T-cell (primary cell): Measurements from ENCODE around the gene NENF. TPM values are rescaled to one million over a fixed set of nuclear protein-coding genes. Genes with fewer than 3 reads are reported as not detected.

ENCODE experiments used
- ATAC-seq, 4 experiments: fragments of 200-7000 bp in 3 of 4; fragments of 150-1000 bp in 1 of 4; cut with Tn5 transposase; replicated peaks in 1 of 4; 1 replicate in 3 of 4; 2 replicates in 1 of 4; pipeline ENCODE4 v1.10.0; 2021; ENCODE audit warnings: moderate library complexity in 3 of 4, mild to moderate bottlenecking in 2 of 4, moderate number of reproducible peaks in 1 of 4
- CTCF ChIA-PET, 2 donors: fragments of 300-600 bp; sonication (Branson Sonifier 250); formaldehyde crosslinking; loops; one replicate each; lab custom pipeline; 2022; ENCODE audit warnings: antibody characterized with exemption in 2 of 2; lab: Charles Lee
- POLR2A ChIA-PET, 2 donors: fragments of 300-600 bp; sonication (Branson Sonifier 250); formaldehyde crosslinking; loops; one replicate each; lab custom pipeline; 2022; ENCODE audit warnings: antibody characterized with exemption in 2 of 2; lab: Charles Lee
- DNase-seq, 35 experiments: peaks; one replicate each; pipeline versions ENCODE4 v3.0.0 to v3.0.0-alpha.2; 2013 to 2023
- H3K27ac ChIP-seq: one replicate; pipeline ENCODE4 v1.5.1; 2013; ENCODE audit warnings: low read length
- H3K27me3 ChIP-seq, 2 experiments: replicated peaks in 1 of 2; 1 replicate in 1 of 2; 2 replicates in 1 of 2; pipeline versions ENCODE4 v1.6.1 to v1.7.0; 2013; ENCODE audit warnings: low read length in 1 of 2, mixed read lengths in 1 of 2; ENCODE audit not compliant: control insufficient read depth in 2 of 2, insufficient read depth in 2 of 2; ENCODE audit errors: extremely low read depth in 1 of 2
- H3K36me3 ChIP-seq, 2 donors: 1 replicate in 1 of 2; 2 replicates in 1 of 2; pipeline versions ENCODE4 v1.6.1 to v1.7.0; 2013; ENCODE audit warnings: low read length in 1 of 2; ENCODE audit not compliant: control insufficient read depth in 2 of 2, insufficient read depth in 1 of 2; ENCODE audit errors: extremely low read depth in 1 of 2
- H3K4me1 ChIP-seq, 2 experiments: 1 replicate in 1 of 2; 2 replicates in 1 of 2; pipeline versions ENCODE4 v1.6.1 to v1.7.0; 2013; ENCODE audit warnings: low read length in 2 of 2, mixed read lengths in 1 of 2; ENCODE audit not compliant: insufficient read depth in 2 of 2, control insufficient read depth in 1 of 2; ENCODE audit errors: extremely low read depth in 1 of 2
- H3K4me3 ChIP-seq, 2 donors: 1 replicate in 1 of 2; 2 replicates in 1 of 2; pipeline versions ENCODE4 v1.5.1 to v1.7.0; 2013; ENCODE audit warnings: mild to moderate bottlenecking in 2 of 2, low read length in 1 of 2, moderate library complexity in 1 of 2; ENCODE audit not compliant: control insufficient read depth in 1 of 2; ENCODE audit errors: extremely low read depth in 1 of 2
- H3K9me3 ChIP-seq: 2 replicates; pipeline ENCODE4 v1.7.0; 2013
- H3K27ac Mint-ChIP-seq, 2 donors: one replicate each; pipeline ENCODE4 v1.8.0; 2020 to 2021; ENCODE audit warnings: mild to moderate bottlenecking in 2 of 2, mixed read lengths in 2 of 2
- H3K27me3 Mint-ChIP-seq, 2 donors: one replicate each; pipeline ENCODE4 v1.8.0; 2021 to 2022; ENCODE audit warnings: mixed read lengths in 2 of 2
- H3K36me3 Mint-ChIP-seq: one replicate; pipeline ENCODE4 v1.8.0; 2021; ENCODE audit warnings: mixed read lengths
- H3K4me1 Mint-ChIP-seq, 3 donors: one replicate each; pipeline ENCODE4 v1.8.0; 2020 to 2022; ENCODE audit warnings: mixed read lengths in 3 of 3, mild to moderate bottlenecking in 1 of 3
- H3K4me3 Mint-ChIP-seq, 3 donors: one replicate each; pipeline ENCODE4 v1.8.0; 2020 to 2022; ENCODE audit warnings: mild to moderate bottlenecking in 3 of 3, mixed read lengths in 3 of 3, moderate library complexity in 3 of 3
- H3K9me3 Mint-ChIP-seq, 3 donors: one replicate each; pipeline ENCODE4 v1.8.0; 2020 to 2022; ENCODE audit warnings: mixed read lengths in 3 of 3
- WGBS: methylation state at CpG from one replicate; pipeline ENCODE4 v1.1.5; 2013; ENCODE audit warnings: missing lambda C conversion rate; ENCODE audit not compliant: insufficient coverage; 5-methylcytosine and 5-hydroxymethylcytosine counted together
- total RNA-seq, 35 experiments: library from RNA in 6 of 35; stranded (reverse) in 6 of 35; fragments of 120-200 nt in 1 of 35; gene quantifications; one replicate each; pipeline versions ENCODE4 v1.2.1 to v1.2.4 and lab custom pipeline; 2013 to 2026

NENF gene
- total RNA-seq, 5 donors from 2014 or later (not counting 1 experiment from before 2014, with no cell fraction given), result 17.4 to 29.3 (median 25.9) TPM

DNA sequence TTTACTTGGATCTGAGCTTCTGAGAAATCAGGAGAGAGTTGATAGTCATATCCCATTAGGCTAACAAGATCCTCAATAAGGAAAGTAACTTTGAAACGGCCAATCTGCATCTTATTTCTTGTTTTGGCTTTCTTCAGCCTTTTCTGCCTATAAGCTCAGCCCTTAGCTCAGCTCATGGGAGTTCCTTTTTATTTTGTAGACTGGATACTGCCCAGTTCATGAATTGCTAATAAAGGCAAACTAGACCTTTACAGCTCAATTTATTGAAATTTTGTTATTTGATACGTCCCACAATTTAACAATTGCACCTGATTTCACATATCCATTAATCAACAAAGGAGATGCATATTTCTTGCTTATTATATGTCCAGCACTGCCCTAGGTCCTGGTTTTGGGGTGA, 22.7 kb downstream of the NENF start:
- Histone ChIP-seq H3K4me3 (no peak overlapping the region), H3K9me3 (no peaks in the 10 kb centered on the region), H3K27ac (no peak overlapping the region), H3K36me3 (no peaks in the 10 kb centered on the region), H3K4me1 (peaks cover 0 to 5% of the 10 kb centered on the region in 2 experiments), H3K27me3 (peaks cover 0 to 3% of the 10 kb centered on the region in 2 experiments)
- ATAC-seq (no peak), DNase-seq (no peak)
- no peak overlapping the region for H3K4me3 Mint-ChIP-seq
- ChIA-PET POLR2A (interaction anchor here in 1 of 2 donors (0.9 kb wide), 1 partner anchor 779 kb away, joined by 3 read pairs; no protein-coding TSS in a partner anchor), CTCF (interaction anchor here (0.5 to 5.1 kb wide), 70 partner anchors 9 to 1869 kb away, joined by 3 to 133 read pairs (median 4); partner anchors contain the start of genes DTL (in 2 of the 2), INTS7 (in 2 of the 2), NEK2 (in 1 of the 2) and NENF (in 1 of the 2))
- no peaks in the 10 kb centered on the region for H3K27me3 Mint-ChIP-seq
- H3K27ac Mint-ChIP-seq, result no peak overlapping the region
- no peaks in the 10 kb centered on the region for H3K9me3 Mint-ChIP-seq
- peaks cover 0 to 4% (median 0%) of the 10 kb centered on the region in 3 donors for H3K4me1 Mint-ChIP-seq
- 90% methylated on average over 1 of the region's 2 CpGs for WGBS
- H3K36me3 Mint-ChIP-seq, result no peaks in the 10 kb centered on the region

DNA sequence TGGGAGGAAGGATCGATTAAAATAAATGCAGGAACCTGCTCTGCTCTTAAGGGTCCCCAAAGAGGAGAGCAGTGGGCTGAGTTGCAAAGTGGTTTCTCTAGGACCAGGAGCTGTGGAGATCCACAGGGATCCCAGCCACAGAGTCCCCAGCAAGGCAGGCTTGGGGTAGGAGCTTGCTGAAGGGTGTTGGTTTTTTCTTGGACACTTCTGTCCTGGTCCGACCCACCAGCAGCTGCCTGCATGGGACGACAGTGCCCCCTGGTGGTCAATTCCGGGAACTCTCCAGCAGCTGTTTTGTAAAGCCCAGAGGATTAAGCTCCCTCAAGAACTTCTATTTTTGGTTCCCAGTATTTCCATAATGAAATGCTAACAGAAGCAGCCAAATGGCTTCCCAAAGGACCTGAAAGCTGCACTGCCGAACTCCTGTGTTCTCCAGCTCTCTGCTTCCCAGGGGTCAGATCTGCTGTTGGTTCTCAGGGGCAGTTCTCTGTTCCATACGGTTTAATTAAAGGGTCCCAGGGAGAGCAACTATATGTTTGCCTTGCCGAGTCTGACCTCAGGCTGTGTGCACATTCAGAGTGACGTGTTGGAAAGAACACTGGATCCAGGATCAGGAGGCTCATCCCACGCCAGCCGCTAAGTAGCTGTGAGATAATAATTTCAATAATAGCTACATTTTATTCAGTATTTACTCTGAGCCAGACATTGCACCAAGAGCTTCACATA, 23.2 kb downstream of the NENF start:
- Histone ChIP-seq H3K4me3 (no peak overlapping the region), H3K27me3 (peaks cover 0 to 3% of the 10 kb centered on the region in 2 experiments), H3K4me1 (peaks cover 0 to 5% of the 10 kb centered on the region in 2 experiments), H3K9me3 (no peaks in the 10 kb centered on the region), H3K27ac (no peak overlapping the region), H3K36me3 (no peaks in the 10 kb centered on the region)
- ChIA-PET CTCF (interaction anchor here (0.5 to 5.1 kb wide), 89 partner anchors 8 to 1870 kb away, joined by 3 to 133 read pairs (median 4); partner anchors contain the start of genes DTL (in 2 of the 2), INTS7 (in 2 of the 2), NEK2 (in 1 of the 2) and NENF (in 1 of the 2)), POLR2A (interaction anchor here in 1 of 2 donors (0.9 kb wide), 1 partner anchor 779 kb away, joined by 3 read pairs; no protein-coding TSS in a partner anchor)
- H3K27ac Mint-ChIP-seq, result no peak overlapping the region
- DNase-seq (peak; percentile 33 to 86 (median 72)), ATAC-seq (peak; percentile 65 to 75 (median 74))
- no peaks in the 10 kb centered on the region for H3K9me3 Mint-ChIP-seq
- no peak overlapping the region for H3K4me3 Mint-ChIP-seq
- WGBS, result 47% methylated on average over 4 of the region's 10 CpGs
- no peaks in the 10 kb centered on the region for H3K36me3 Mint-ChIP-seq
- H3K4me1 Mint-ChIP-seq, result peaks cover 0 to 4% (median 0%) of the 10 kb centered on the region in 3 donors
- no peaks in the 10 kb centered on the region for H3K27me3 Mint-ChIP-seq

DNA sequence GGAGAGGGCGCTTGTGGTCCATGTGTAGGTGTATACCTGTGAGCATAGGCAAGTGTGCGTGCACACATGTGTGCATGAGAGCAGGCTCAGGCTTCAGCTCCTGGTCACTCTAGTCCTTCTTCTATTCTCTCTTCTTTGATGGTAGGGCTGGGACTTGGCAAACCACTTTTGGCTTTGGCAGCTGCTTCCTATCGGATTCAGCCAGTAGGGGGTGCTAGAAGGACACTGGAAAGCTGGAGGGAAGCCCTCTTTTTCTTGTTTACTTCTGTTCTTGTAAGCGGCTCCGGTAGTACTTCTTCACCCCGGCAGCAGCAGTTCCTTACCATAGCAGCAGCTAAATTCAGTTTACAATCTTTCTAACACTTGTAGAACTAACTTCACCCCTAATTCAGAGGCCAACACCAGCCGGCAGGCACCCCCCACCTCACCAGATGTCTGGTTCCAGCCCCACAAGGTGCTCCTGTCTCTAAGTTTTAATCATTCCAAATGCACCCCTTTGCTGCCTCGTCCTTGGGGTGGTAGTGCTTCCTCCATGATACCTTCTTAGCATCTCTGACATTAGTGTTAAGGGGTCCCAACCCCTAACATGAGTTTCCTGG, 25.1 kb downstream of the NENF start:
- no peaks in the 10 kb centered on the region for H3K36me3 ChIP-seq
- no peaks in the 10 kb centered on the region for H3K36me3 Mint-ChIP-seq
- ChIA-PET POLR2A (interaction anchor here in 1 of 2 donors (0.6 kb wide), 1 partner anchor 347 kb away, joined by 3 read pairs; no protein-coding TSS in a partner anchor), CTCF (interaction anchor here (0.5 to 5.1 kb wide), 23 partner anchors 17 to 1835 kb away, joined by 3 to 133 read pairs (median 5); partner anchors contain the start of genes INTS7 (in 2 of the 2) and DTL (in 1 of the 2))
- H3K27me3 Mint-ChIP-seq, result no peaks in the 10 kb centered on the region
- H3K27me3 ChIP-seq, result peaks cover 0 to 3% of the 10 kb centered on the region in 2 experiments
- H3K4me1 Mint-ChIP-seq, result peaks cover 0 to 4% (median 0%) of the 10 kb centered on the region in 3 donors
- WGBS, result 32% methylated on average over 5 of the region's 8 CpGs
- H3K4me3 ChIP-seq, result no peak overlapping the region
- peaks cover 0 to 5% of the 10 kb centered on the region in 2 experiments for H3K4me1 ChIP-seq
- H3K9me3 Mint-ChIP-seq, result no peaks in the 10 kb centered on the region
- H3K27ac Mint-ChIP-seq, result no peak overlapping the region
- DNase-seq, result peak in 28 of 35 experiments; percentile 5 to 65 (median 34)
- ATAC-seq, result no peak
- H3K9me3 ChIP-seq, result no peaks in the 10 kb centered on the region
- no peak overlapping the region for H3K27ac ChIP-seq
- no peak overlapping the region for H3K4me3 Mint-ChIP-seq

DNA sequence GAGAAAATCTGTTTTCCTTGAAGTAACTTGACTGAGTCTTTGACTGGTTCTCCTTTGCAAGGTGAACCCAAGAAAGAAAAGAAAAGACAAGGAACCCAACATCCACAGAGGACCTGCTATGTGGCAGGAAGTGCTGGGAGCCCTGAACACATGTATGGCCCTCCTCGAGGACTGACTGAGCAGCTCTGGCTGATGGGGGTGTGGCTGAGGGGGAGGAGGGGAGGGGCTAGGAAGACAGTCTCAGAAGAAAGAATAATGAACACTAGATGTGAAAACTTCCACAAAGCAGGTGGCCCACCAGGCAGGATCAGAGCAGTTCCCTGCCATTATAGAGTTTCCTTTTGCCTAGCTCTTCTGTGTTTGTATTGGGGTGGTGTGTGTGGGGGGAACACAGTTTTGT, 26.1 kb downstream of the NENF start:
- Histone ChIP-seq H3K4me3 (no peak overlapping the region), H3K9me3 (no peaks in the 10 kb centered on the region), H3K4me1 (peaks cover 0 to 5% of the 10 kb centered on the region in 2 experiments), H3K27ac (no peak overlapping the region), H3K27me3 (peaks cover 0 to 6% of the 10 kb centered on the region in 2 experiments), H3K36me3 (no peaks in the 10 kb centered on the region)
- DNase-seq (peak in 9 of 35 experiments; percentile 6 to 25 (median 12)), ATAC-seq (peak in 3 of 4 experiments; percentile 32 to 55 (median 44))
- Mint-ChIP-seq H3K9me3 (no peaks in the 10 kb centered on the region), H3K4me1 (peaks cover 0 to 4% (median 0%) of the 10 kb centered on the region in 3 donors), H3K27me3 (no peaks in the 10 kb centered on the region), H3K36me3 (no peaks in the 10 kb centered on the region), H3K4me3 (no peak overlapping the region), H3K27ac (peak overlapping the region in 1 of 2 donors; percentile 52)
- ChIA-PET POLR2A (interaction anchor here in 1 of 2 donors (0.5 kb wide), 1 partner anchor 340 kb away, joined by 9 read pairs; no protein-coding TSS in a partner anchor), CTCF (interaction anchor here (0.5 to 5.1 kb wide), 8 partner anchors 18 to 771 kb away, joined by 3 to 133 read pairs (median 4); no protein-coding TSS in a partner anchor)
- 0% methylated on average over 1 of the region's 1 CpG for whole genome bisulfite sequencing

DNA sequence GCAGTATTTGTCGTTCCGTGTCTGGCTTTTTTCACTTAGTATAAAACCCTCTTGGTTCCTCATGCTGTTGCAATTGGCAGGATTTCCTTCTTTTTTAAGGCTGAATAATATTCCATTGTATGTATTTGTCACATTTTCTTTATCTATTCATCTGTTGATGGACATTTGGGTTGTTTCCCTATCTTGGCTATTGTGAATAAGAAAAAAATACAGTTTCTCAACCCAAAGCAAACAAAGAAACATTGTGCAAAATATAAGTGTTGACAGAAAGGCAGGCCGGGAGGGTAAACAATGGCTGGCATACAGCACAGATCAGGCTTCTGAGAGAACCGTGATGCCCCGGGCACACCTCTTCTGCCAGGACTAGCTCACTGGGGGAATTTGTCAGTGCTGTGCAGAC, 26.9 kb downstream of the NENF start:
- Histone ChIP-seq H3K4me1 (peaks cover 0 to 5% of the 10 kb centered on the region in 2 experiments), H3K36me3 (no peaks in the 10 kb centered on the region), H3K27ac (no peak overlapping the region), H3K27me3 (peaks cover 0 to 9% of the 10 kb centered on the region in 2 experiments), H3K4me3 (no peak overlapping the region), H3K9me3 (no peaks in the 10 kb centered on the region)
- Mint-ChIP-seq H3K4me1 (peaks cover 0 to 4% (median 0%) of the 10 kb centered on the region in 3 donors), H3K9me3 (no peaks in the 10 kb centered on the region), H3K27ac (no peak overlapping the region), H3K27me3 (no peaks in the 10 kb centered on the region), H3K36me3 (no peaks in the 10 kb centered on the region), H3K4me3 (no peak overlapping the region)
- DNase-seq (no peak), ATAC-seq (no peak)
- POLR2A ChIA-PET, result no interaction called here
- CTCF ChIA-PET, result interaction anchor here (0.5 to 5.1 kb wide), 4 partner anchors 87 to 770 kb away, joined by 3 to 133 read pairs (median 48); no protein-coding TSS in a partner anchor
- 93% methylated on average over 3 of the region's 5 CpGs for WGBS

DNA sequence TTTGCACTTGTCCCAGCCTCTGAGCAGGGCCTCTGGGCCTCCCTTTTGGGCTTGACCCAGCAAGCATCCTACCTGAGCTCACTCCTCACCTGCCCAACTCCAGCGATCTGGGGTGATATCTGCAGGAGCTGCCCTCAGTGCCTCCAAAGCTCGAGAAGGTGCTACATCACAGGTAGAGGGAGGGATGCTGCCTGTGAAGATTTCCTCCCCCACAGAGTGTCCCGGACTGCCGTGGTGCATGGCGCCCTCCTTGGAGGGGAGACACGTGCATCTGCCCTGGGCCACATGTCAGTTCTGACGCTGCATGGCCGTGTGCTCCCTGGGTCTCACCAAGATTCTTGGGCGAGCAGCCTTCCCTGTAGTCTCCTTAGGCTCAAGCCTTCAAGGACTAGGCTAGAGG, 27.7 kb downstream of the NENF start:
- no peak overlapping the region for H3K27ac ChIP-seq
- no peak for DNase-seq
- Mint-ChIP-seq H3K27me3 (no peaks in the 10 kb centered on the region), H3K9me3 (no peaks in the 10 kb centered on the region), H3K36me3 (no peaks in the 10 kb centered on the region), H3K4me3 (no peak overlapping the region), H3K27ac (no peak overlapping the region), H3K4me1 (peaks cover 0 to 4% (median 0%) of the 10 kb centered on the region in 3 donors)
- ChIA-PET POLR2A (no interaction called here), CTCF (no interaction called here)
- no peaks in the 10 kb centered on the region for H3K36me3 ChIP-seq
- no peak overlapping the region for H3K4me3 ChIP-seq
- no peak for ATAC-seq
- no peaks in the 10 kb centered on the region for H3K9me3 ChIP-seq
- H3K27me3 ChIP-seq, result peaks cover 0 to 15% of the 10 kb centered on the region in 2 experiments
- WGBS, result 78% methylated on average over 7 of the region's 9 CpGs
- H3K4me1 ChIP-seq, result peaks cover 0 to 5% of the 10 kb centered on the region in 2 experiments
